GM23338 (cell line): ENCODE data around the gene PRTFDC1. TPM values are rescaled to one million over a fixed set of nuclear protein-coding genes. Genes with fewer than 3 reads are reported as not detected.

ENCODE experiments used
- ATAC-seq: fragments of 200-7000 bp; cut with Tn5 transposase; 3 replicates; pipeline ENCODE4 v1.9.1; 2020
- DNase-seq: peaks from one replicate; pipeline ENCODE4 v3.0.0-alpha.2; 2015; ENCODE audit warnings: low spot score
- H2AFZ ChIP-seq: fragments of 200-600 bp; sonication (generic); 2 replicates; pipeline ENCODE4 v1.8.0; 2016; ENCODE audit warnings: antibody characterized with exemption, mild to moderate bottlenecking, moderate library complexity
- H3F3A ChIP-seq: fragments of 200-600 bp; sonication (generic); replicated peaks from 2 replicates; pipeline ENCODE4 v1.8.0; 2017; ENCODE audit warnings: antibody characterized with exemption, mixed run types, low read depth
- H3K27ac ChIP-seq: fragments of 200-600 bp; sonication (generic); 2 replicates; pipeline ENCODE4 v1.6.1; 2016; ENCODE audit warnings: low read depth
- H3K27me3 ChIP-seq: fragments of 200-600 bp; sonication (generic); 2 replicates; pipeline ENCODE4 v1.8.0; 2016; ENCODE audit warnings: mild to moderate bottlenecking, mixed run types, moderate library complexity; ENCODE audit not compliant: insufficient read depth
- H3K36me3 ChIP-seq: fragments of 200-600 bp; sonication (generic); 2 replicates; pipeline ENCODE4 v1.8.0; 2016; ENCODE audit warnings: mild to moderate bottlenecking; ENCODE audit not compliant: insufficient read depth
- H3K4me1 ChIP-seq: fragments of 200-600 bp; sonication (generic); 2 replicates; pipeline ENCODE4 v1.8.0; 2016; ENCODE audit warnings: mild to moderate bottlenecking, moderate library complexity; ENCODE audit not compliant: insufficient read depth
- H3K4me2 ChIP-seq: fragments of 200-600 bp; sonication (generic); 2 replicates; pipeline ENCODE4 v1.7.1; 2017; ENCODE audit warnings: mixed run types
- H3K4me3 ChIP-seq: fragments of 200-600 bp; sonication (generic); 2 replicates; pipeline ENCODE4 v1.6.1; 2016; ENCODE audit warnings: mixed run types
- H3K79me2 ChIP-seq: fragments of 200-600 bp; sonication (generic); replicated peaks from 2 replicates; pipeline ENCODE4 v1.8.0; 2017; ENCODE audit warnings: mild to moderate bottlenecking; ENCODE audit not compliant: insufficient read depth
- H3K9me2 ChIP-seq: fragments of 200-600 bp; sonication (generic); 2 replicates; pipeline ENCODE4 v1.8.0; 2017; ENCODE audit not compliant: insufficient read depth
- H4K20me1 ChIP-seq: fragments of 200-600 bp; sonication (generic); replicated peaks from 2 replicates; pipeline ENCODE4 v1.8.0; 2017; ENCODE audit warnings: mild to moderate bottlenecking; ENCODE audit not compliant: insufficient read depth
- H3K27ac Mint-ChIP-seq: 2 replicates; pipeline ENCODE4 v1.8.0; 2020; ENCODE audit warnings: inconsistent platforms, mild to moderate bottlenecking, moderate library complexity, mixed read lengths
- H3K27me3 Mint-ChIP-seq: 3 replicates; pipeline ENCODE4 v1.8.0; 2022; ENCODE audit warnings: low read depth, mild to moderate bottlenecking, moderate library complexity, mixed read lengths, inconsistent platforms; ENCODE audit not compliant: insufficient read depth, poor library complexity
- H3K36me3 Mint-ChIP-seq: 3 replicates; pipeline ENCODE4 v1.8.0; 2021; ENCODE audit warnings: low read depth, mild to moderate bottlenecking, inconsistent platforms, moderate library complexity, mixed read lengths
- H3K4me1 Mint-ChIP-seq: 3 replicates; pipeline ENCODE4 v1.8.0; 2020; ENCODE audit warnings: mild to moderate bottlenecking, inconsistent platforms, mixed read lengths
- H3K4me3 Mint-ChIP-seq: 3 replicates; pipeline ENCODE4 v1.8.0; 2021; ENCODE audit warnings: moderate library complexity, mild to moderate bottlenecking, inconsistent platforms, mixed read lengths
- H3K9me3 Mint-ChIP-seq: 3 replicates; pipeline ENCODE4 v1.8.0; 2020; ENCODE audit warnings: moderate library complexity, mild to moderate bottlenecking, inconsistent platforms, mixed read lengths
- CREB1 ChIP-seq: fragments of 250-450 bp; sonication (Bioruptor Pico); IDR thresholded peaks from 2 replicates; pipeline ENCODE4 v1.5.0; 2020; ENCODE audit warnings: low read depth, mild to moderate bottlenecking, moderate library complexity
- EZH2 ChIP-seq: fragments of 200-600 bp; sonication (generic); IDR thresholded peaks from one replicate; pipeline ENCODE4 v1.8.0; 2017; ENCODE audit warnings: antibody characterized with exemption, mild to moderate bottlenecking, low read depth; ENCODE audit not compliant: unreplicated experiment
- EZH2phosphoT487 ChIP-seq: fragments of 200-600 bp; sonication (generic); IDR thresholded peaks from one replicate; pipeline ENCODE4 v1.8.1; 2018; ENCODE audit warnings: antibody characterized with exemption; ENCODE audit not compliant: unreplicated experiment
- JUNB ChIP-seq: IDR thresholded peaks from one replicate; pipeline ENCODE4 v1.6.1; 2016; ENCODE audit warnings: antibody characterized with exemption; ENCODE audit not compliant: unreplicated experiment
- NANOG ChIP-seq: IDR thresholded peaks from 2 replicates; pipeline ENCODE4 v1.6.1; 2016; ENCODE audit warnings: antibody characterized with exemption, borderline replicate concordance
- POLR2AphosphoS5 ChIP-seq: IDR thresholded peaks from 2 replicates; pipeline ENCODE4 v1.6.1; 2016; ENCODE audit warnings: antibody characterized with exemption, low read depth
- STAT1 ChIP-seq: IDR thresholded peaks from one replicate; pipeline ENCODE4 v1.6.1; 2016; ENCODE audit warnings: antibody characterized with exemption; ENCODE audit not compliant: unreplicated experiment
- ZNF114 ChIP-seq: fragments of 250-450 bp; sonication (Bioruptor Pico); IDR thresholded peaks from 2 replicates; pipeline ENCODE4 v1.5.0; 2020; ENCODE audit warnings: mild to moderate bottlenecking, moderate library complexity
- ZNF331 ChIP-seq: fragments of 250-450 bp; sonication (Bioruptor Pico); IDR thresholded peaks from 2 replicates; pipeline ENCODE4 v1.5.0; 2020; ENCODE audit warnings: low read depth, mild to moderate bottlenecking, moderate library complexity
- polyA plus RNA-seq: library from polyadenylated mRNA; unstranded; fragments of >200 nt; fragmentation: Nextera tagmentation; extraction: Ambion mirVana; gene quantifications from 2 replicates; pipeline ENCODE4 v1.2.1, GENCODE V29; 2016
- total RNA-seq: library from RNA; depleted of rRNA; stranded (reverse); fragments of >200 nt; shearing (Covaris generic); gene quantifications from 2 replicates; pipeline ENCODE4 v1.2.3, GENCODE V29; 2014
- TF ChIP-seq, protein P1 (sequence below), 2 experiments: fragments of 200-600 bp in 1 of 2; sonication (generic) in 1 of 2; conservative IDR thresholded peaks; 2 replicates each; pipeline versions ENCODE4 v1.5.1 to v1.6.1; 2016 to 2017; ENCODE audit warnings: antibody characterized with exemption in 2 of 2, low read depth in 2 of 2, mild to moderate bottlenecking in 2 of 2, moderate library complexity in 1 of 2
- TF ChIP-seq, protein P2 (sequence below): IDR thresholded peaks from one replicate; pipeline ENCODE4 v1.6.1; 2018; ENCODE audit warnings: antibody characterized with exemption; ENCODE audit not compliant: unreplicated experiment

PRTFDC1 gene
- total and polyA plus RNA-seq, 2 experiments from 2014 or later: 7.9 to 9.1 TPM

GRCh38 chr10:24865783-24866182 is 86.6 kb downstream of the PRTFDC1 start:
- Histone ChIP-seq H3F3A (no peaks in the 10 kb centered on the region), H3K36me3 (no peaks in the 10 kb centered on the region), H2AFZ (0 out of 2 replicates have a peak overlapping the region, but pooled peaks have one; percentile 43), H3K27ac (no peak overlapping the region), H3K4me2 (no peak overlapping the region), H3K9me2 (no peaks in the 10 kb centered on the region), H3K4me3 (no peak overlapping the region), H4K20me1 (no peaks in the 10 kb centered on the region), H3K27me3 (no peaks in the 10 kb centered on the region), H3K79me2 (no peaks in the 10 kb centered on the region), H3K4me1 (0 out of 2 replicates have a peak, but pooled peaks cover 5% of the 10 kb centered on the region)
- DNase-seq (no peak), ATAC-seq (no peak)
- peaks cover 13% of the 10 kb centered on the region for H3K36me3 Mint-ChIP-seq
- H3K9me3 Mint-ChIP-seq: 0 out of 3 replicates have a peak, but pooled peaks cover 4% of the 10 kb centered on the region
- TF ChIP-seq NANOG (no peak), POLR2AphosphoS5 (no peak), ZNF331 (no peak), EZH2phosphoT487 (no peak), CREB1 (no peak), EZH2 (no peak)
- TF ChIP-seq, protein P1, sequence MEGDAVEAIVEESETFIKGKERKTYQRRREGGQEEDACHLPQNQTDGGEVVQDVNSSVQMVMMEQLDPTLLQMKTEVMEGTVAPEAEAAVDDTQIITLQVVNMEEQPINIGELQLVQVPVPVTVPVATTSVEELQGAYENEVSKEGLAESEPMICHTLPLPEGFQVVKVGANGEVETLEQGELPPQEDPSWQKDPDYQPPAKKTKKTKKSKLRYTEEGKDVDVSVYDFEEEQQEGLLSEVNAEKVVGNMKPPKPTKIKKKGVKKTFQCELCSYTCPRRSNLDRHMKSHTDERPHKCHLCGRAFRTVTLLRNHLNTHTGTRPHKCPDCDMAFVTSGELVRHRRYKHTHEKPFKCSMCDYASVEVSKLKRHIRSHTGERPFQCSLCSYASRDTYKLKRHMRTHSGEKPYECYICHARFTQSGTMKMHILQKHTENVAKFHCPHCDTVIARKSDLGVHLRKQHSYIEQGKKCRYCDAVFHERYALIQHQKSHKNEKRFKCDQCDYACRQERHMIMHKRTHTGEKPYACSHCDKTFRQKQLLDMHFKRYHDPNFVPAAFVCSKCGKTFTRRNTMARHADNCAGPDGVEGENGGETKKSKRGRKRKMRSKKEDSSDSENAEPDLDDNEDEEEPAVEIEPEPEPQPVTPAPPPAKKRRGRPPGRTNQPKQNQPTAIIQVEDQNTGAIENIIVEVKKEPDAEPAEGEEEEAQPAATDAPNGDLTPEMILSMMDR (conservative IDR thresholded peaks at IDR 0.05; ENCODE audit: low read depth in 2 of 2): no peak
- TF ChIP-seq, protein P2, sequence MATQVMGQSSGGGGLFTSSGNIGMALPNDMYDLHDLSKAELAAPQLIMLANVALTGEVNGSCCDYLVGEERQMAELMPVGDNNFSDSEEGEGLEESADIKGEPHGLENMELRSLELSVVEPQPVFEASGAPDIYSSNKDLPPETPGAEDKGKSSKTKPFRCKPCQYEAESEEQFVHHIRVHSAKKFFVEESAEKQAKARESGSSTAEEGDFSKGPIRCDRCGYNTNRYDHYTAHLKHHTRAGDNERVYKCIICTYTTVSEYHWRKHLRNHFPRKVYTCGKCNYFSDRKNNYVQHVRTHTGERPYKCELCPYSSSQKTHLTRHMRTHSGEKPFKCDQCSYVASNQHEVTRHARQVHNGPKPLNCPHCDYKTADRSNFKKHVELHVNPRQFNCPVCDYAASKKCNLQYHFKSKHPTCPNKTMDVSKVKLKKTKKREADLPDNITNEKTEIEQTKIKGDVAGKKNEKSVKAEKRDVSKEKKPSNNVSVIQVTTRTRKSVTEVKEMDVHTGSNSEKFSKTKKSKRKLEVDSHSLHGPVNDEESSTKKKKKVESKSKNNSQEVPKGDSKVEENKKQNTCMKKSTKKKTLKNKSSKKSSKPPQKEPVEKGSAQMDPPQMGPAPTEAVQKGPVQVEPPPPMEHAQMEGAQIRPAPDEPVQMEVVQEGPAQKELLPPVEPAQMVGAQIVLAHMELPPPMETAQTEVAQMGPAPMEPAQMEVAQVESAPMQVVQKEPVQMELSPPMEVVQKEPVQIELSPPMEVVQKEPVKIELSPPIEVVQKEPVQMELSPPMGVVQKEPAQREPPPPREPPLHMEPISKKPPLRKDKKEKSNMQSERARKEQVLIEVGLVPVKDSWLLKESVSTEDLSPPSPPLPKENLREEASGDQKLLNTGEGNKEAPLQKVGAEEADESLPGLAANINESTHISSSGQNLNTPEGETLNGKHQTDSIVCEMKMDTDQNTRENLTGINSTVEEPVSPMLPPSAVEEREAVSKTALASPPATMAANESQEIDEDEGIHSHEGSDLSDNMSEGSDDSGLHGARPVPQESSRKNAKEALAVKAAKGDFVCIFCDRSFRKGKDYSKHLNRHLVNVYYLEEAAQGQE: no peak
- peaks cover 19% of the 10 kb centered on the region for H3K4me1 Mint-ChIP-seq
- no peak overlapping the region; the same call in 1 of the 2 replicates for H3K27ac Mint-ChIP-seq
- H3K4me3 Mint-ChIP-seq: no peak overlapping the region
- H3K27me3 Mint-ChIP-seq: peaks cover 3% of the 10 kb centered on the region

DNA sequence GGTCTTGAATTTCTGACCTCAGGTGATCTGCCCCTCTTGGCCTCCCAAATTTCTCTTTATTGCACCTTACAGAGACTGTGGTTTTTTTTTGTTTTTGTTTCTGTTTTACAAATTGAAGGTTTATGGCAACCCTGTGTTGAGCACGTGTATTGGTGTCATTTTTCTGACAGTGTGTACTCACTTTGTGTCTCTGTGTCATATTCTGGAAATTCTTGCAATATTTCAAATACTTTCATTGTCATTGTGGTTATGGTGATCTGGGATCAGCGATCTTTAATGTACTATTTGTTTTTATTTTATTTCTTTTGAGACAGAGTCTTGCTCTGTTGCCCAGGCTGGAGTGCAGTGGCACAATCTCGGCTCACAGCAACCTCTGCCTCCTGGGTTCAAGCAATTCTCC is 89.8 kb downstream of the PRTFDC1 start:
- Histone ChIP-seq H3K4me3 (no peak overlapping the region), H3K9me2 (no peaks in the 10 kb centered on the region), H4K20me1 (no peaks in the 10 kb centered on the region), H3K79me2 (no peaks in the 10 kb centered on the region), H3F3A (no peaks in the 10 kb centered on the region), H2AFZ (no peak overlapping the region), H3K36me3 (no peaks in the 10 kb centered on the region), H3K4me1 (peaks cover 18% of the 10 kb centered on the region), H3K27me3 (no peaks in the 10 kb centered on the region), H3K4me2 (no peak overlapping the region), H3K27ac (no peak overlapping the region)
- Mint-ChIP-seq H3K27me3 (peaks cover 3% of the 10 kb centered on the region), H3K27ac (no peak overlapping the region), H3K9me3 (0 out of 3 replicates have a peak, but pooled peaks cover 4% of the 10 kb centered on the region), H3K36me3 (peaks cover 13% of the 10 kb centered on the region), H3K4me1 (peaks cover 33% of the 10 kb centered on the region), H3K4me3 (no peak overlapping the region)
- ATAC-seq: no peak
- TF ChIP-seq ZNF114 (no peak), POLR2AphosphoS5 (no peak), STAT1 (no peak), NANOG (no peak), JUNB (no peak), EZH2phosphoT487 (no peak), CREB1 (no peak)
- TF ChIP-seq, protein P1 (conservative IDR thresholded peaks at IDR 0.05; ENCODE audit: low read depth in 2 of 2): no peak
- TF ChIP-seq, protein P2: no peak
- DNase-seq: no peak
